Measurements from ENCODE around the gene LUC7L.

DNA sequence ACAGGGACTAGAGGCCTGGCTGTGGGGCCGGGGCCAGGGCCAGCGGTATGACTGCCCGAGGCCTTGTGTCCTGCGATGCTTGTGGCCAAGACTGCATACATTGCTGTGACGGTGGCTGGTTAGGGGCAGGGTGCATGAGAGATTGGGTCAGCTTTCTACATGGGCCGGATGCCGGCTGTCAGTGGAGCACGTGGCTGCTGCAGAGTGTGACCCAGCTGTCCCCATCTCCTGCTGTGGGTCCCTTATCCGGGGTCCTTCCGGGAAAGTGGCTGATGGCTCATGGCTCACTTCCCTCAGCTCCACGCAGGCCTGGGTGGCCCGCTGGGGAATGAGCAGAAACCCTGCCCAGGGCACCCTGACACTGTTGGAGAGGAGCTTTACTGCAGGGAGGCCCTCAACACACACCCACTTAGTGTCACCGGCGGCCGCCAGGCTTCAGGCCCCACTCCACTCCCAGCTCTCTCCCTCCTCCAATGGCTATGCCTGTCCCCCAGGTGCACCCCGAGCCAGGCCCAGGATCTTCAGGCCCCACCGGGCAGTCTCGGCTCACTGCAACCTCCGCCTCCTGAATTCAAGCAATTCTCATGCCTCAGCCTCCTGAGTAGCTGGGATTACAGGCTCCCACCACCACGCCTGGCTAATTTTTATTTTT lies 47.3 kb upstream of the LUC7L start:
- TF ChIP-seq, protein P1, sequence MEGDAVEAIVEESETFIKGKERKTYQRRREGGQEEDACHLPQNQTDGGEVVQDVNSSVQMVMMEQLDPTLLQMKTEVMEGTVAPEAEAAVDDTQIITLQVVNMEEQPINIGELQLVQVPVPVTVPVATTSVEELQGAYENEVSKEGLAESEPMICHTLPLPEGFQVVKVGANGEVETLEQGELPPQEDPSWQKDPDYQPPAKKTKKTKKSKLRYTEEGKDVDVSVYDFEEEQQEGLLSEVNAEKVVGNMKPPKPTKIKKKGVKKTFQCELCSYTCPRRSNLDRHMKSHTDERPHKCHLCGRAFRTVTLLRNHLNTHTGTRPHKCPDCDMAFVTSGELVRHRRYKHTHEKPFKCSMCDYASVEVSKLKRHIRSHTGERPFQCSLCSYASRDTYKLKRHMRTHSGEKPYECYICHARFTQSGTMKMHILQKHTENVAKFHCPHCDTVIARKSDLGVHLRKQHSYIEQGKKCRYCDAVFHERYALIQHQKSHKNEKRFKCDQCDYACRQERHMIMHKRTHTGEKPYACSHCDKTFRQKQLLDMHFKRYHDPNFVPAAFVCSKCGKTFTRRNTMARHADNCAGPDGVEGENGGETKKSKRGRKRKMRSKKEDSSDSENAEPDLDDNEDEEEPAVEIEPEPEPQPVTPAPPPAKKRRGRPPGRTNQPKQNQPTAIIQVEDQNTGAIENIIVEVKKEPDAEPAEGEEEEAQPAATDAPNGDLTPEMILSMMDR (IDR thresholded peaks at IDR 0.05), result no peak
- no peak for TF ChIP-seq EZH2 (IDR thresholded peaks at IDR 0.05)
